H9 (cell line): ENCODE measurements around the gene EIF3A. TPM values are rescaled to one million over a fixed set of nuclear protein-coding genes. Genes with fewer than 3 reads are reported as not detected.

Experiments
- DNase-seq: peaks from one replicate; pipeline ENCODE4 v3.0.0-alpha.2; 2017
- H2AFZ ChIP-seq: one replicate; pipeline ENCODE4 v1.6.1; 2013; ENCODE audit warnings: mild to moderate bottlenecking, low read length, control low read depth, moderate library complexity
- H2AK5ac ChIP-seq: 2 replicates; pipeline ENCODE4 v1.6.1; 2013; ENCODE audit warnings: low read length, control low read depth, mixed read lengths; ENCODE audit not compliant: insufficient read length
- H2BK120ac ChIP-seq: one replicate; pipeline ENCODE4 v1.6.1; 2013; ENCODE audit warnings: low read depth, mild to moderate bottlenecking, low read length, control low read depth, inconsistent platforms; ENCODE audit not compliant: poor library complexity, severe bottlenecking
- H2BK12ac ChIP-seq: 2 replicates; pipeline ENCODE4 v1.6.1; 2013; ENCODE audit warnings: low read length, control low read depth, mixed read lengths, low read depth; ENCODE audit not compliant: insufficient read length
- H2BK15ac ChIP-seq: 2 replicates; pipeline ENCODE4 v1.6.1; 2013; ENCODE audit warnings: low read depth, low read length, control low read depth
- H2BK20ac ChIP-seq: one replicate; pipeline ENCODE4 v1.6.1; 2013; ENCODE audit warnings: low read depth, mild to moderate bottlenecking, low read length, control low read depth, inconsistent platforms; ENCODE audit not compliant: poor library complexity, severe bottlenecking
- H2BK5ac ChIP-seq: 2 replicates; pipeline ENCODE4 v1.6.1; 2013; ENCODE audit warnings: low read length, control low read depth, mixed read lengths; ENCODE audit not compliant: insufficient read length
- H3K14ac ChIP-seq: 2 replicates; pipeline ENCODE4 v1.6.1; 2013; ENCODE audit warnings: low read length, control low read depth; ENCODE audit not compliant: insufficient read depth
- H3K18ac ChIP-seq: 2 replicates; pipeline ENCODE4 v1.6.1; 2013; ENCODE audit warnings: low read depth, mild to moderate bottlenecking, mixed read lengths, low read length, control low read depth; ENCODE audit not compliant: insufficient read length
- H3K23ac ChIP-seq: 2 replicates; pipeline ENCODE4 v1.6.1; 2013; ENCODE audit warnings: low read length, control low read depth, mixed read lengths, low read depth; ENCODE audit not compliant: insufficient read length
- H3K23me2 ChIP-seq: 2 replicates; pipeline ENCODE4 v1.6.1; 2013; ENCODE audit warnings: low read depth, mild to moderate bottlenecking, mixed read lengths, low read length, control low read depth; ENCODE audit not compliant: insufficient read length, poor library complexity, severe bottlenecking
- H3K27ac ChIP-seq: 2 replicates; pipeline ENCODE4 v1.5.1; 2013; ENCODE audit warnings: low read length, control low read depth, mixed read lengths, low read depth; ENCODE audit not compliant: insufficient read length
- H3K27me3 ChIP-seq: 2 replicates; pipeline ENCODE4 v1.6.1; 2013; ENCODE audit warnings: low read length, control low read depth, inconsistent platforms; ENCODE audit not compliant: insufficient read depth
- H3K4ac ChIP-seq: 2 replicates; pipeline ENCODE4 v1.6.1; 2013; ENCODE audit warnings: low read depth, mild to moderate bottlenecking, control low read depth, inconsistent platforms, low read length, moderate library complexity
- H3K4me1 ChIP-seq: 2 replicates; pipeline ENCODE4 v1.6.1; 2013; ENCODE audit warnings: low read length, control low read depth, inconsistent platforms; ENCODE audit not compliant: insufficient read depth
- H3K4me2 ChIP-seq: 2 replicates; pipeline ENCODE4 v1.6.1; 2013; ENCODE audit warnings: low read length, control low read depth, mixed read lengths; ENCODE audit not compliant: insufficient read length, insufficient read depth
- H3K56ac ChIP-seq: 2 replicates; pipeline ENCODE4 v1.6.1; 2013; ENCODE audit warnings: low read depth, mild to moderate bottlenecking, mixed read lengths, low read length, control low read depth; ENCODE audit not compliant: insufficient read length
- H3K79me1 ChIP-seq: 2 replicates; pipeline ENCODE4 v1.6.1; 2013; ENCODE audit warnings: low read depth, mild to moderate bottlenecking, moderate library complexity, low read length, control low read depth, inconsistent platforms; ENCODE audit not compliant: insufficient read depth, poor library complexity, severe bottlenecking
- H3K79me2 ChIP-seq: 2 replicates; pipeline ENCODE4 v1.6.1; 2013; ENCODE audit warnings: low read length, control low read depth, inconsistent platforms; ENCODE audit not compliant: insufficient read depth
- H3K9ac ChIP-seq: 2 replicates; pipeline ENCODE4 v1.6.1; 2013; ENCODE audit warnings: low read length, control low read depth, mixed read lengths; ENCODE audit not compliant: insufficient read length; ENCODE audit errors: extremely low read depth
- H3K9me3 ChIP-seq: one replicate; pipeline ENCODE4 v1.6.1; 2013; ENCODE audit warnings: low read depth, low read length, inconsistent platforms; ENCODE audit not compliant: control insufficient read depth
- H3T11ph ChIP-seq: one replicate; pipeline ENCODE4 v1.6.1; 2013; ENCODE audit warnings: mild to moderate bottlenecking, low read length, control low read depth, inconsistent platforms
- H4K20me1 ChIP-seq: one replicate; pipeline ENCODE4 v1.6.1; 2013; ENCODE audit not compliant: control insufficient read depth, insufficient read length, insufficient read depth
- H4K5ac ChIP-seq: 2 replicates; pipeline ENCODE4 v1.6.1; 2013; ENCODE audit warnings: low read depth, mild to moderate bottlenecking, mixed read lengths, low read length, control low read depth; ENCODE audit not compliant: insufficient read length
- H4K8ac ChIP-seq: replicated peaks from 2 replicates; pipeline ENCODE4 v1.6.1; 2013; ENCODE audit warnings: low read length, control low read depth, mixed read lengths, low read depth; ENCODE audit not compliant: insufficient read length
- H4K91ac ChIP-seq: 2 replicates; pipeline ENCODE4 v1.6.1; 2013; ENCODE audit warnings: low read depth, mild to moderate bottlenecking, moderate library complexity, mixed read lengths, low read length, control low read depth; ENCODE audit not compliant: insufficient read length
- H3K27ac Mint-ChIP-seq, 3 experiments: 2 replicates in 2 of 3; 3 replicates in 1 of 3; pipeline ENCODE4 v1.8.0; 2020 to 2021; ENCODE audit warnings: mixed read lengths in 3 of 3, mild to moderate bottlenecking in 1 of 3, moderate library complexity in 1 of 3
- H3K27me3 Mint-ChIP-seq: 2 replicates; pipeline ENCODE4 v1.8.0; 2021; ENCODE audit warnings: low read depth, mild to moderate bottlenecking, moderate library complexity, mixed read lengths
- H3K36me3 Mint-ChIP-seq, 3 experiments: 2 replicates in 2 of 3; 3 replicates in 1 of 3; pipeline ENCODE4 v1.8.0; 2020 to 2021; ENCODE audit warnings: low read depth in 3 of 3, mixed read lengths in 3 of 3; ENCODE audit not compliant: insufficient read depth in 1 of 3
- H3K4me1 Mint-ChIP-seq, 2 experiments: 2 replicates each; pipeline ENCODE4 v1.8.0; 2020; ENCODE audit warnings: mixed read lengths in 2 of 2
- H3K4me3 Mint-ChIP-seq, 2 experiments: 2 replicates in 1 of 2; 3 replicates in 1 of 2; pipeline ENCODE4 v1.8.0; 2020 to 2021; ENCODE audit warnings: mild to moderate bottlenecking in 2 of 2, mixed read lengths in 2 of 2, moderate library complexity in 1 of 2
- H3K9me3 Mint-ChIP-seq, 2 experiments: 2 replicates in 1 of 2; 3 replicates in 1 of 2; pipeline ENCODE4 v1.8.0; 2020; ENCODE audit warnings: mild to moderate bottlenecking in 2 of 2, mixed read lengths in 2 of 2, moderate library complexity in 1 of 2
- CTCF ChIP-seq: fragments of 200-600 bp; sonication (generic); conservative IDR thresholded peaks from 3 replicates; pipeline ENCODE4 v1.8.0; 2021; ENCODE audit warnings: antibody characterized with exemption, mild to moderate bottlenecking
- WGBS: extraction: QIAGEN DNeasy Blood & Tissue Kit; methylation state at CpG from one replicate; pipeline ENCODE4 v1.1.7; 2013; ENCODE audit warnings: missing lambda C conversion rate, low lambda C conversion rate, mixed read lengths; ENCODE audit not compliant: insufficient read length; ENCODE audit errors: extremely low coverage; 5-methylcytosine and 5-hydroxymethylcytosine counted together
- total RNA-seq: library from RNA; stranded (reverse); gene quantifications from 2 replicates; pipeline ENCODE4 v1.2.1, GENCODE V29; 2021

EIF3A gene
- total RNA-seq, 1 experiment from 2014 or later, result 206 TPM

GRCh38 chr10:119120875-119121274 is 40.3 kb upstream of the EIF3A start:
- Histone ChIP-seq H3K4me2 (no peak overlapping the region), H3K27ac (no peak overlapping the region), H3K4ac (no peak overlapping the region), H3K9ac (no peak overlapping the region), H2AK5ac (no peak overlapping the region), H3K27me3 (no peaks in the 10 kb centered on the region), H2BK12ac (no peak overlapping the region), H4K91ac (no peak overlapping the region), H4K20me1 (no peaks in the 10 kb centered on the region), H3K56ac (no peak overlapping the region), H3K4me1 (no peaks in the 10 kb centered on the region), H4K8ac (no peak overlapping the region), H3K23ac (no peak overlapping the region), H2BK5ac (no peak overlapping the region), H3K79me1 (no peaks in the 10 kb centered on the region), H3K18ac (no peak overlapping the region), H3K14ac (no peak overlapping the region), H3K9me3 (no peaks in the 10 kb centered on the region), H4K5ac (no peak overlapping the region), H3T11ph (no peak overlapping the region), H2BK15ac (no peak overlapping the region), H3K23me2 (no peaks in the 10 kb centered on the region), H2BK120ac (no peak overlapping the region), H2BK20ac (no peak overlapping the region), H3K79me2 (no peaks in the 10 kb centered on the region), H2AFZ (no peak overlapping the region)
- DNase-seq, result no peak
- Mint-ChIP-seq H3K4me3 (no peak overlapping the region), H3K27ac (no peak overlapping the region), H3K9me3 (no peaks in the 10 kb centered on the region), H3K27me3 (no peaks in the 10 kb centered on the region), H3K36me3 (peaks cover 31 to 79% (median 67%) of the 10 kb centered on the region in 3 experiments), H3K4me1 (no peaks in the 10 kb centered on the region)
- TF ChIP-seq CTCF, result no peak
- WGBS, result no CpG with 5 or more reads among the region's 2 CpGs
